NB4 (cell line): ENCODE measurements around the gene EFCC1.

Experiments used
- CTCF ChIP-seq: IDR thresholded peaks from one replicate; pipeline ENCODE4 v1.5.1; 2012; ENCODE audit warnings: low read depth, low read length
- MAX ChIP-seq: IDR thresholded peaks from 2 replicates; pipeline ENCODE4 v1.6.1; 2011; ENCODE audit warnings: low read depth, low read length
- MYC ChIP-seq: IDR thresholded peaks from 2 replicates; pipeline ENCODE4 v1.6.1; 2011; ENCODE audit warnings: low read depth, low read length
- POLR2A ChIP-seq: IDR thresholded peaks from 2 replicates; pipeline ENCODE4 v1.6.1; 2011; ENCODE audit warnings: mild to moderate bottlenecking; ENCODE audit not compliant: insufficient read length; ENCODE audit errors: extremely low read depth

DNA sequence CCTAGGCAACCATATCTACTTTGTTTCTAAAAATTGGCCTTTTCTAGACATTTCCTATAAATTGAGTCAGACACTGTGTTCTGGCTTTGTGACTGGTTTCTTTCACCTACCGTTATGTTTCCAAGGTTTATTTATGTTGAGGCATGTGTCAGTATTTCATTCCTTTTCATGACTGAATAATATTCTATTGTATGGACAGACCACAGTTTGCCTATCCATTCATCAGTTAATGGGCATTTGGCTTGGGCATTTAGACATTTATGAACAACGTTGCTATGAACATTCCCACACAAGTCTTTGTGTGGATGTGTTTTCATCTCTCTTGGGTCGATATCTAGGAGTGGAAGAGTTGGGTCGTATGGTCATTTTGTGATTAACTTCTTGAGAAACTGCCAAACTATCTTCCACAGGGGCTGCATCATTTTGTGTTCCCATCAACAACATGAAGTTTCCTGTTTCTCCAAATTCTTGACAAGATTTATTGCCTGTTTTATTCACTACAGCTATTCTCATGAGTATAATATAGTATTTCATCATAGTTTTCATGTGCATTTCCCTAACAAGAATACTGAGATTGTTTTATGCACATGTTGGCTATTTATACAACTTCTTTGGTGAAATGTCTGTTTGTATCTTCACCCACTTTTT lies 3.5 kb upstream of the EFCC1 start:
- TF ChIP-seq CTCF (no peak), POLR2A (no peak), MAX (no peak), MYC (no peak)
